Activated CD4-positive, alpha-beta T cell treated with anti-CD3 and anti-CD28 coated beads for 1 hour (primary cell): ENCODE measurements around the gene HK1.
"Not testable (repeated sequence)": the region's sequence is repeated elsewhere in the genome, so short reads cannot be mapped to it uniquely, and the experiment has no call there.

Experiments used
- DNase-seq: peaks from one replicate; pipeline ENCODE4 v3.0.0-alpha.2; 2020

HK1 gene

GRCh38 chr10:69278446-69278963, at the start of gene HK1:
Gene HK1, plus strand, starts transcription at chr10:69278496.
- no peak for DNase-seq

GRCh38 chr10:69229616-69229916, 48.7 kb upstream of the HK1 start:
- DNase-seq: no peak

GRCh38 chr10:69230128-69230527, 48.2 kb upstream of the HK1 start:
- DNase-seq: no peak

GRCh38 chr10:69232252-69232651, 46.0 kb upstream of the HK1 start:
- no peak for DNase-seq

- peak; percentile 15 for DNase-seq
Measured at GRCh38 chr10:69232736-69233480, 45.4 kb upstream of the HK1 start.

GRCh38 chr10:69234447-69234846, 43.8 kb upstream of the HK1 start:
- no peak for DNase-seq

- peak; percentile 78 for DNase-seq
Measured at GRCh38 chr10:69237528-69238159, 40.7 kb upstream of the HK1 start.

- DNase-seq: no peak
Measured at GRCh38 chr10:69239136-69239535, 39.2 kb upstream of the HK1 start.

GRCh38 chr10:69239816-69240434, 38.4 kb upstream of the HK1 start:
- DNase-seq: no peak

GRCh38 chr10:69240455-69240854, 37.8 kb upstream of the HK1 start:
- DNase-seq: no peak

GRCh38 chr10:69241575-69241974, 36.7 kb upstream of the HK1 start:
- DNase-seq: no peak

GRCh38 chr10:69242040-69242851, 36.0 kb upstream of the HK1 start:
- DNase-seq: no peak

GRCh38 chr10:69242852-69243212, 35.5 kb upstream of the HK1 start:
- DNase-seq: no peak

- no peak for DNase-seq
Measured at GRCh38 chr10:69243817-69244216, 34.5 kb upstream of the HK1 start.

- no peak for DNase-seq
Measured at GRCh38 chr10:69246036-69246435, 32.3 kb upstream of the HK1 start.

- no peak for DNase-seq
Measured at GRCh38 chr10:69246581-69247312, 31.5 kb upstream of the HK1 start.

GRCh38 chr10:69247313-69247710, 31.0 kb upstream of the HK1 start:
- no peak for DNase-seq

GRCh38 chr10:69248117-69248730, 30.1 kb upstream of the HK1 start:
- DNase-seq: no peak

- DNase-seq: no peak
Measured at GRCh38 chr10:69250041-69250440, 28.3 kb upstream of the HK1 start.

GRCh38 chr10:69251417-69251816, 26.9 kb upstream of the HK1 start:
- DNase-seq: not testable (repeated sequence)

- DNase-seq: no peak
Measured at GRCh38 chr10:69253171-69253570, 25.1 kb upstream of the HK1 start.

- DNase-seq: no peak
Measured at GRCh38 chr10:69254877-69255276, 23.4 kb upstream of the HK1 start.
